LNCaP clone FGC (cell line): ENCODE measurements around the gene KICS2.
"Not testable (repeated sequence)": the region's sequence is repeated elsewhere in the genome, so short reads cannot be mapped to it uniquely, and the experiment has no call there.

Experiments used
- DNase-seq: peaks from one replicate; pipeline ENCODE4 v3.0.0-alpha.2; 2011; ENCODE audit warnings: low read depth
- H3K4me3 ChIP-seq: 2 replicates; pipeline ENCODE4 v1.5.1; 2011; ENCODE audit warnings: mild to moderate bottlenecking, low read depth, low read length, control low read depth
- TF ChIP-seq, protein P1 (sequence below): IDR thresholded peaks from 2 replicates; pipeline ENCODE4 v1.5.1; 2012; ENCODE audit warnings: mild to moderate bottlenecking; ENCODE audit not compliant: control insufficient read depth, insufficient read depth; ENCODE audit errors: extremely low read depth

KICS2 gene

DNA sequence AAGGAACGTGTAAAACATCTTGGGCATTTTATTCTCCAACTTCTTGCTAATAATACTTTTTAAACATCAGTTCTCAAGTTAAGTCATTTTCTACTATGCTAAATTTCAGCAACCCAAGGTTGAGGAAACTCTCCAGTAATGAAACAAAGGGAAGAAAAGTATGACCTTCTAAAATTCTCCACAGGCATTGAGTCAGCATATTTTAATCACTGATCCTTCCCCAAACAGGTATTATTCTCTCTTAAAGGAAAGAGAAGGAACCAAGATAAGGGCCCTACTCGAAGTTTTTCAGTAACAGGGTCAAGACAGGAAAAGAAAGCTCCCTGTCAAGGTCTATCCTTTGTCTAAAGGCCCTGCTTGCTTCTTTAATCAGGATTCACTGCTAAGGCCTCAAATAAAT lies 3.0 kb downstream of the KICS2 start:
- TF ChIP-seq, protein P1, sequence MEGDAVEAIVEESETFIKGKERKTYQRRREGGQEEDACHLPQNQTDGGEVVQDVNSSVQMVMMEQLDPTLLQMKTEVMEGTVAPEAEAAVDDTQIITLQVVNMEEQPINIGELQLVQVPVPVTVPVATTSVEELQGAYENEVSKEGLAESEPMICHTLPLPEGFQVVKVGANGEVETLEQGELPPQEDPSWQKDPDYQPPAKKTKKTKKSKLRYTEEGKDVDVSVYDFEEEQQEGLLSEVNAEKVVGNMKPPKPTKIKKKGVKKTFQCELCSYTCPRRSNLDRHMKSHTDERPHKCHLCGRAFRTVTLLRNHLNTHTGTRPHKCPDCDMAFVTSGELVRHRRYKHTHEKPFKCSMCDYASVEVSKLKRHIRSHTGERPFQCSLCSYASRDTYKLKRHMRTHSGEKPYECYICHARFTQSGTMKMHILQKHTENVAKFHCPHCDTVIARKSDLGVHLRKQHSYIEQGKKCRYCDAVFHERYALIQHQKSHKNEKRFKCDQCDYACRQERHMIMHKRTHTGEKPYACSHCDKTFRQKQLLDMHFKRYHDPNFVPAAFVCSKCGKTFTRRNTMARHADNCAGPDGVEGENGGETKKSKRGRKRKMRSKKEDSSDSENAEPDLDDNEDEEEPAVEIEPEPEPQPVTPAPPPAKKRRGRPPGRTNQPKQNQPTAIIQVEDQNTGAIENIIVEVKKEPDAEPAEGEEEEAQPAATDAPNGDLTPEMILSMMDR = no peak
- H3K4me3 ChIP-seq = no peak overlapping the region
- no peak for DNase-seq

DNA sequence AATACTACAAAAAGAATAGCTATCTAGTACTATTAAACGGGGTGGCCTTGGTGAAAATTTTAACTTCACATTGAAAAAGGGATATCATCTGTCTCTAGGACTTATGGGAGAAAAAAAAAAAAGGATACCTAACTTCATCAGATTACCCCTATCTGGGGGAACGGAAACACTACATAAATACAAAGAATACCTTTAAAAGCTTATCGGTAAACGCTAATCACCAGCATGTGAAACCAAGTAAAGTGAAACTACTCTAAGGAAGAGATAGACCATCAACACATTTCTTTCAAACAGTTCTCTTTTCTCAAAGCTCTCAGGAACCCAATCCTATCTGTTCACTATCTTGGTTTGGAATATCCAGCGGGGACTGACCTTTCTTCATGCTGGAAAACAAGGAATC lies 3.5 kb downstream of the KICS2 start:
- TF ChIP-seq, protein P1 = no peak
- no peak overlapping the region for H3K4me3 ChIP-seq
- DNase-seq = no peak

DNA sequence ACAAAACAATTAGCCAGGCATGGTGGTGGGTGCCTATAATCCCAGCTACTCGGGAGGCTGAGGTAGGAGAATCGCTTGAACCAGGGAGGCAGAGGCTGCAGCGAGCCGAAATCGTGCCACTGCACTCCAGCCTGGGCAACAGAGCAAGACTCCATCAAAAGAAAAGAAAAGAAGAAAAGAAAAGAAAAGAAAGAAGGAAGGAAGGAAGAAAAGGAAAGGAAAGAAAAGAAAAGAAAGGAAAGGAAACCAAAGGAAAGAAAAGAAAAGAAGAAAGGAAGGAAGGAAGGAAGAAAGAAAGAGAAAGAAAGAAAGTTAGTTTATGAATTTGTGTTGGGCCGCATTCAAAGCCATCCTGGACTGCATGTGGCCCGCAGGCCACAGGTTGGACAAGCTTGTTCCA lies 4.5 kb downstream of the KICS2 start:
- not testable (repeated sequence) for H3K4me3 ChIP-seq

DNA sequence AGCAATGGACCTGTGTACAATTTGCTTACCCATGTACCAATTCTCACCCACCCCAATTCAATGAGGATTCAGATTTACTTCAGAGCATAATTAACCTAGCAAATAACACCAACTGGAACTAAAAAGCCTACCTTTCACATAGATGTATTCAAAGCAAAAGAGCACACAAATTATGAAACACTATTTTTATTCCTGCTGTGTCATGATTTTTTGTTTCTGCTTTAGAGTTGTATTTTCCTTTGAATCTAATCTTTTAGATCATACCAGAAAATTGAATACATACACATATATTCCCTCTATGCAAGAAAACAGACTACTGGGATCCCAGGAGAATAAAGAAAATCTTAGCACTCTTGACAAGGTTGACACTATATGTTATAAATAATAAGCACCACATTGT lies 5.9 kb downstream of the KICS2 start:
- TF ChIP-seq, protein P1 = no peak
- no peak overlapping the region for H3K4me3 ChIP-seq
- no peak for DNase-seq

More for the DNA sequence above, 4.5 kb downstream of the KICS2 start:
- not testable (repeated sequence) for DNase-seq

DNA sequence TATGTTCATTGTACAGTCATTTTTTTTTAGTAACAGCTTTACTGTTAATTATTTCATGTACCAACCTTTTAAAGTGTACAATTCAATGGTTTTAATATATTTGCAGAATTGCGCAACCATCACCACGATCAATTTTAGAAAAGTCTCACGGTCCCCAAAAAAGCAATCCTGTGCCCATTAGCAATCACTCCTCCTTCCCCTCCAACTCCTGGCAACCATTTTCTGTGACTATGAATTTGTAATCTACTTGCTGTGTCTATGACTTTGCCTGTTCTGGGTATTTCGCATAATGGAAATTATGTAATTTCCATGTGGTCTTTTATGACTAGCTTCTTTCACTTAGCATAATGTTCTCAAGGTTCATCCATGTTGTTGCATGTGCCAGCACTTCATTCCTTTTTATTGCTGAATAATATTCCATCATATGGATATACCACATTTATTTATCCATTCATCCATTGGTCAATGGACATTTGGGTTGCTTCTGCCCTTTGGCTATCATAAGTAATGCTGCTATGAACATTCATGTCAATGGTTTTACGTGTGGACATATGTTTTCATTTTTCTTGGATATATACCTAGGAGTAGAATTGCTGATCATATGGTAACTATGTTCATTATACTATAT lies 9.9 kb downstream of the KICS2 start:
- no peak overlapping the region for H3K4me3 ChIP-seq
- no peak for DNase-seq
- TF ChIP-seq, protein P1 = no peak

DNA sequence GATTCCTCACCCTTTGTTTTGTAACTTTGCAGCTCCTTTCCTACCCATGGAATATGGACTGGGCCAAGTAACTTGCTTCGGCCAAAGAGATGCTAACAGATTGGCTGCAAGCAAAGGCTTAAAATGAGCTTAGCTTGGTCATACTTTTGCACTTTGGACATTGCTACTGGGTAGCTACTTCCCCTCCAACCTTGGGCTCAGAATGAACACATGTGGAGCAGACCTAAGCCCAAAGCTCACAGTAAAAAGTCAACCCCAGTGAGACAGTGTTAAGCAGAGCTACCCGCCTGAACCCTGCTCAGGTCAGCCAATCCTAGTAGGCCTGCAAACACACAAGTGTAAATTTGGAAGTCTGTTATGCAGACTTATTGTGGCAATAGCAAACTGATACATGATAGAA lies 14.6 kb downstream of the KICS2 start:
- H3K4me3 ChIP-seq = no peak overlapping the region
- TF ChIP-seq, protein P1 = no peak
- DNase-seq = no peak

DNA sequence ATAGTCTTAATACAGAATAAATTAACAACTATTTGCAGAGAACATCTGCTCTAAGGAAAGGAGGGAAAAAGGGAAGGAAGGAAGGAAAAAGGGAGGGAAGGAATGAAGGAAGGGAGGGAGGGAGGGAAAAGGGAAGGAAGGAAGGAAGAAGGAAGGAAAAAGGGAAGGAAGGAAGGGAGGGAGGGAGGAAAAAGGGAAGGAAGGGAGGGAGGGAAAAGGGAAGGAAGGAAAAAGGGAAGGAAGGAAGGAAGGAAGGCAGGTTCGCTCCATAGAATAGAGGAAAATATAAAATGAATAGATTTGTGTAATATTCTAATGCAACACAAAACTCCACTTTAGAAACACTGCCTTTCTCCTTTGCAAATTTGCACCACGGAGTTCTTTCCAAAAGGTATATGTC lies 16.6 kb downstream of the KICS2 start:
- no peak overlapping the region for H3K4me3 ChIP-seq
- TF ChIP-seq, protein P1 = no peak
- DNase-seq = no peak
